GM12878 (cell line): ENCODE results near the gene SH2B2.

ENCODE experiments used
- CHD1 ChIP-seq: IDR thresholded peaks from 2 replicates; pipeline ENCODE4 v1.6.1; 2012; ENCODE audit warnings: low read depth, low read length, improper control_type of control experiment
- EP300 ChIP-seq, 2 experiments: fragments of 150-350 bp in 1 of 2; IDR thresholded peaks; 2 replicates each; pipeline ENCODE4 v1.6.1; 2011 to 2012; ENCODE audit warnings: low read depth in 2 of 2, low read length in 2 of 2, borderline replicate concordance in 1 of 2, improper control_type of control experiment in 1 of 2, inconsistent platforms in 1 of 2; ENCODE audit not compliant: control insufficient read depth in 1 of 2
- POLR2A ChIP-seq: IDR thresholded peaks from 2 replicates; pipeline ENCODE4 v1.6.1; 2011; ENCODE audit warnings: low read depth, mild to moderate bottlenecking, low read length
- STAT3 ChIP-seq: IDR thresholded peaks from 2 replicates; pipeline ENCODE4 v1.6.1; 2011; ENCODE audit warnings: low read depth, low read length, improper control_type of control experiment
- TCF7 ChIP-seq: IDR thresholded peaks from 2 replicates; pipeline ENCODE4 v1.6.1; 2014; ENCODE audit warnings: antibody characterized with exemption, borderline replicate concordance
- ZZZ3 ChIP-seq: IDR thresholded peaks from 2 replicates; pipeline ENCODE4 v1.6.1; 2011; ENCODE audit warnings: low read depth; ENCODE audit not compliant: control insufficient read depth, insufficient read length

GRCh38 chr7:102282465-102283362, 4.0 kb upstream of the SH2B2 start:
- no peak for TF ChIP-seq POLR2A
- no peak for TF ChIP-seq EP300 (IDR thresholded peaks at IDR 0.05; ENCODE audit: borderline replicate concordance in 1 of 2, control insufficient read depth in 1 of 2, low read depth in 2 of 2, low read length in 2 of 2)
- TF ChIP-seq CHD1: no peak
- TF ChIP-seq TCF7: no peak
- no peak for TF ChIP-seq STAT3
- no peak for TF ChIP-seq ZZZ3
